ENCODE results near the gene MAP7. TPM values are rescaled to one million over a fixed set of nuclear protein-coding genes. Genes with fewer than 3 reads are reported as not detected.

Gene MAP7
- total RNA-seq, 1 experiment from 2014 or later: 33.7 TPM

- no peaks in the 10 kb centered on the region for H3K27me3 ChIP-seq (ENCODE audit: insufficient read depth, low read depth)
- no peak overlapping the region for H3K4me2 ChIP-seq
- no peak for DNase-seq
- peaks cover 68% of the 10 kb centered on the region for H3K79me2 ChIP-seq (ENCODE audit: low read depth)
- no peaks in the 10 kb centered on the region for H3K9me3 ChIP-seq (ENCODE audit: insufficient read depth, low read depth)
- peaks cover 31% of the 10 kb centered on the region; the same call in 1 of the 2 replicates for H4K20me1 ChIP-seq (ENCODE audit: insufficient read depth)
- no peak overlapping the region for H3K4me3 ChIP-seq
- 0 out of 2 replicates have a peak, but pooled peaks cover 4% of the 10 kb centered on the region for H3K36me3 ChIP-seq (ENCODE audit: low read depth)
- no peak overlapping the region for H2AFZ ChIP-seq
- H3K9me2 ChIP-seq (ENCODE audit: insufficient read depth): 0 out of 2 replicates have a peak, but pooled peaks cover 3% of the 10 kb centered on the region
- TF ChIP-seq EZH2 (IDR thresholded peaks at IDR 0.05; ENCODE audit: low read depth) (no peak), CTCF (conservative IDR thresholded peaks at IDR 0.05) (no peak)
- intact Hi-C loops (cut with micrococcal nuclease; ENCODE audit: unreplicated experiment): no loop called here
- H3K4me1 ChIP-seq (replicated peaks; ENCODE audit: insufficient read depth): no peaks in the 10 kb centered on the region
- ChIA-PET CTCF (no interaction called here), POLR2A (ENCODE audit: unreplicated experiment) (no interaction called here)
- H3K27ac ChIP-seq: no peak overlapping the region
- BruUV-seq (replicated peaks): no TSS peak
- H3F3A ChIP-seq (ENCODE audit: insufficient read depth, low read depth): no peaks in the 10 kb centered on the region
Measured at GRCh38 chr6:136532030-136532429, 18.2 kb downstream of the MAP7 start.

GRCh38 chr6:136529710-136530109, 20.5 kb downstream of the MAP7 start:
- H3K9me2 ChIP-seq (ENCODE audit: insufficient read depth): 0 out of 2 replicates have a peak, but pooled peaks cover 3% of the 10 kb centered on the region
- H3K4me2 ChIP-seq: no peak overlapping the region
- H4K20me1 ChIP-seq (ENCODE audit: insufficient read depth): peaks cover 23% of the 10 kb centered on the region; the same call in 1 of the 2 replicates
- ChIA-PET CTCF (no interaction called here), POLR2A (ENCODE audit: unreplicated experiment) (no interaction called here)
- intact Hi-C loops (cut with micrococcal nuclease; ENCODE audit: unreplicated experiment): no loop called here
- no peak overlapping the region for H2AFZ ChIP-seq
- H3K36me3 ChIP-seq (ENCODE audit: low read depth): no peaks in the 10 kb centered on the region
- no peak overlapping the region for H3K27ac ChIP-seq
- DNase-seq: no peak
- peaks cover 61% of the 10 kb centered on the region for H3K79me2 ChIP-seq (ENCODE audit: low read depth)
- no peaks in the 10 kb centered on the region for H3K27me3 ChIP-seq (ENCODE audit: insufficient read depth, low read depth)
- no peaks in the 10 kb centered on the region for H3K4me1 ChIP-seq (replicated peaks; ENCODE audit: insufficient read depth)
- H3F3A ChIP-seq (ENCODE audit: insufficient read depth, low read depth): no peaks in the 10 kb centered on the region
- no peaks in the 10 kb centered on the region for H3K9me3 ChIP-seq (ENCODE audit: insufficient read depth, low read depth)
- H3K4me3 ChIP-seq: no peak overlapping the region
- no peak for TF ChIP-seq EZH2 (IDR thresholded peaks at IDR 0.05; ENCODE audit: low read depth)
- TF ChIP-seq CTCF (conservative IDR thresholded peaks at IDR 0.05): no peak
- no TSS peak for BruUV-seq (replicated peaks)

GRCh38 chr6:136528477-136528876, 21.7 kb downstream of the MAP7 start:
- Histone ChIP-seq H3K4me3 (no peak overlapping the region), H4K20me1 (ENCODE audit: insufficient read depth) (peaks cover 20% of the 10 kb centered on the region; the same call in 1 of the 2 replicates), H2AFZ (no peak overlapping the region), H3K4me2 (no peak overlapping the region), H3K4me1 (replicated peaks; ENCODE audit: insufficient read depth) (no peaks in the 10 kb centered on the region), H3F3A (ENCODE audit: insufficient read depth, low read depth) (no peaks in the 10 kb centered on the region), H3K79me2 (ENCODE audit: low read depth) (peaks cover 55% of the 10 kb centered on the region), H3K9me2 (ENCODE audit: insufficient read depth) (no peaks in the 10 kb centered on the region), H3K9me3 (ENCODE audit: insufficient read depth, low read depth) (no peaks in the 10 kb centered on the region), H3K27me3 (ENCODE audit: insufficient read depth, low read depth) (no peaks in the 10 kb centered on the region), H3K27ac (no peak overlapping the region), H3K36me3 (ENCODE audit: low read depth) (no peaks in the 10 kb centered on the region)
- no peak for TF ChIP-seq EZH2 (IDR thresholded peaks at IDR 0.05; ENCODE audit: low read depth)
- TF ChIP-seq CTCF (conservative IDR thresholded peaks at IDR 0.05): no peak
- ChIA-PET CTCF (no interaction called here), POLR2A (ENCODE audit: unreplicated experiment) (interaction anchor here (0.5 kb wide), 1 partner anchor 16 kb away, joined by 3 read pairs; no protein-coding TSS in a partner anchor)
- no peak for DNase-seq
- intact Hi-C loops (cut with micrococcal nuclease; ENCODE audit: unreplicated experiment): no loop called here
- BruUV-seq (replicated peaks): no TSS peak

Data from PC-9 (cell line).